Liver (tissue), 9 donors: ENCODE measurements around the gene GJD3. TPM values are rescaled to one million over a fixed set of nuclear protein-coding genes. Genes with fewer than 3 reads are reported as not detected.

Experiments used
- DNase-seq: peaks from one replicate; pipeline ENCODE4 v3.0.0-alpha.2; 2017; ENCODE audit warnings: low spot score
- H3K27ac ChIP-seq, 2 donors: one replicate each; pipeline ENCODE4 v1.7.0; 2013; ENCODE audit warnings: inconsistent platforms in 2 of 2, low read length in 2 of 2, control low read depth in 1 of 2, low read depth in 1 of 2, mild to moderate bottlenecking in 1 of 2
- H3K27me3 ChIP-seq, 4 donors: one replicate each; pipeline versions ENCODE4 v1.6.1 to v1.7.0; 2013; ENCODE audit warnings: low read length in 3 of 4, inconsistent platforms in 1 of 4, mild to moderate bottlenecking in 1 of 4, moderate library complexity in 1 of 4; ENCODE audit not compliant: control insufficient read depth in 4 of 4, insufficient read depth in 4 of 4
- H3K36me3 ChIP-seq, 4 donors: one replicate each; pipeline versions ENCODE4 v1.6.1 to v1.7.0; 2013; ENCODE audit warnings: low read length in 3 of 4, mild to moderate bottlenecking in 3 of 4, low read depth in 1 of 4, moderate library complexity in 1 of 4; ENCODE audit not compliant: control insufficient read depth in 4 of 4, insufficient read depth in 3 of 4
- H3K4me1 ChIP-seq, 4 donors: one replicate each; pipeline versions ENCODE4 v1.6.1 to v1.7.0; 2013; ENCODE audit warnings: low read length in 3 of 4, mild to moderate bottlenecking in 3 of 4, moderate library complexity in 1 of 4; ENCODE audit not compliant: control insufficient read depth in 4 of 4, insufficient read depth in 4 of 4
- H3K4me3 ChIP-seq, 3 donors: one replicate each; pipeline versions ENCODE4 v1.6.1 to v1.7.0; 2013; ENCODE audit warnings: low read length in 3 of 3, control low read depth in 1 of 3, low read depth in 1 of 3, mild to moderate bottlenecking in 1 of 3
- H3K9ac ChIP-seq, 2 donors: one replicate each; pipeline ENCODE4 v1.7.0; 2013; ENCODE audit warnings: low read length in 2 of 2, mild to moderate bottlenecking in 2 of 2, moderate library complexity in 2 of 2, control low read depth in 1 of 2, low read depth in 1 of 2
- H3K9me3 ChIP-seq, 4 donors: one replicate each; pipeline versions ENCODE4 v1.6.1 to v1.7.0; 2013; ENCODE audit warnings: low read length in 3 of 4; ENCODE audit not compliant: control insufficient read depth in 4 of 4
- EGR1 ChIP-seq, 2 donors: IDR thresholded peaks; 2 replicates each; pipeline ENCODE4 v1.6.1; 2016 to 2018; ENCODE audit warnings: antibody characterized with exemption in 2 of 2, low read depth in 2 of 2
- FOXA1 ChIP-seq: IDR thresholded peaks from 2 replicates; pipeline ENCODE4 v1.6.1; 2016; ENCODE audit warnings: antibody characterized with exemption
- GABPA ChIP-seq, 2 donors: IDR thresholded peaks in 1 of 2; conservative IDR thresholded peaks in 1 of 2; 2 replicates each; pipeline ENCODE4 v1.6.1; 2016; ENCODE audit warnings: antibody characterized with exemption in 2 of 2, mild to moderate bottlenecking in 1 of 2, moderate library complexity in 1 of 2
- HNF4A ChIP-seq, 2 donors: conservative IDR thresholded peaks; 2 replicates each; pipeline ENCODE4 v1.6.1; 2016; ENCODE audit warnings: antibody characterized with exemption in 2 of 2, mild to moderate bottlenecking in 2 of 2
- JUND ChIP-seq, 2 donors: IDR thresholded peaks; 2 replicates each; pipeline ENCODE4 v1.6.1; 2016; ENCODE audit warnings: antibody characterized with exemption in 2 of 2
- TAF1 ChIP-seq: conservative IDR thresholded peaks from 2 replicates; pipeline ENCODE4 v1.6.1; 2016; ENCODE audit warnings: antibody characterized with exemption, mild to moderate bottlenecking
- WGBS: extraction: QIAGEN DNeasy Blood & Tissue Kit; methylation state at CpG from one replicate; pipeline ENCODE4 v1.1.7; 2013; 5-methylcytosine and 5-hydroxymethylcytosine counted together
- polyA plus RNA-seq, 2 donors: library from polyadenylated mRNA; stranded (reverse) in 1 of 2; unstranded in 1 of 2; fragments of 200-250 nt in 1 of 2; fragments of >200 nt in 1 of 2; fragmentation: Nextera tagmentation in 1 of 2; extraction: Ambion mirVana in 1 of 2; gene quantifications; one replicate each; pipeline versions ENCODE4 v1.2.1 to v1.2.3, GENCODE V29; 2013 to 2015
- total RNA-seq, 2 donors: library from RNA; depleted of rRNA; stranded (reverse); fragments of >200 nt; gene quantifications; one replicate each; pipeline ENCODE4 v1.2.3, GENCODE V29; 2014
- TF ChIP-seq, protein P1 (sequence below): fragments of 150-350 bp; IDR thresholded peaks from 2 replicates; pipeline ENCODE4 v1.5.1; 2017; ENCODE audit warnings: improper control_type of control experiment, low read depth, low read length; ENCODE audit not compliant: missing input control
- TF ChIP-seq, protein P2 (sequence below): IDR thresholded peaks from 2 replicates; pipeline ENCODE4 v1.6.1; 2016; ENCODE audit warnings: antibody characterized with exemption, mild to moderate bottlenecking
- TF ChIP-seq, protein P3 (sequence below): IDR thresholded peaks from 2 replicates; pipeline ENCODE4 v1.6.1; 2016; ENCODE audit warnings: antibody characterized with exemption
- TF ChIP-seq, protein P4 (sequence below): IDR thresholded peaks from 2 replicates; pipeline ENCODE4 v1.6.1; 2016; ENCODE audit warnings: antibody characterized with exemption
- donor health status: healthy.
- donor health status: healthy.
- donor health status: healthy.
- donor health status: healthy.
- donor health status: healthy.

The GJD3 gene
- total and polyA plus RNA-seq, 4 donors = 0.47 to 0.59 (median 0.48) TPM; not detected in 1

DNA sequence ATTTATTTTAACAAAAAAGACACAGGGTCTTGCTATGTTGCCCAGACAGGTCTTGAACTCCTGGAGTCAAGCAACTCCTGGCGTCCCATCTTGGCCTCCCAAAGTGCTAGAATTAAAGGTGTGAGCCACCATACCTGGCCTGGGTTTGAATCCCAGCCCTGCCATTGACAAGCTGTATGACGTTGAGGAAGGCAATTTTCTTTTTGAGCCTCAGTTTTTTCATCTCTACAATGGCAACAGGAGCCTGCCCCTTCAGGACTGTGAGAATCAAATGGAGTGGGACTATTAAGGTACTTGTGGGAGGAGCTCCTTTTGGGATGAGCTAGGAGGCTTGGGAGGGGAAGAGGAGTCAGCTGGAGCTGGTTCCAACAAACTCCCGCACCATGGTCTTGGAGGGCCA lies 49.3 kb downstream of the GJD3 start:
- Histone ChIP-seq H3K36me3 (no peaks in the 10 kb centered on the region), H3K27me3 (no peaks in the 10 kb centered on the region), H3K4me1 (peaks cover 41 to 83% (median 72%) of the 10 kb centered on the region in 4 donors), H3K27ac (no peak overlapping the region), H3K9ac (no peak overlapping the region), H3K4me3 (no peak overlapping the region), H3K9me3 (no peaks in the 10 kb centered on the region)
- no peak for DNase-seq
- 93% methylated on average over 3 of the region's 3 CpGs for WGBS
- TF ChIP-seq, protein P1, sequence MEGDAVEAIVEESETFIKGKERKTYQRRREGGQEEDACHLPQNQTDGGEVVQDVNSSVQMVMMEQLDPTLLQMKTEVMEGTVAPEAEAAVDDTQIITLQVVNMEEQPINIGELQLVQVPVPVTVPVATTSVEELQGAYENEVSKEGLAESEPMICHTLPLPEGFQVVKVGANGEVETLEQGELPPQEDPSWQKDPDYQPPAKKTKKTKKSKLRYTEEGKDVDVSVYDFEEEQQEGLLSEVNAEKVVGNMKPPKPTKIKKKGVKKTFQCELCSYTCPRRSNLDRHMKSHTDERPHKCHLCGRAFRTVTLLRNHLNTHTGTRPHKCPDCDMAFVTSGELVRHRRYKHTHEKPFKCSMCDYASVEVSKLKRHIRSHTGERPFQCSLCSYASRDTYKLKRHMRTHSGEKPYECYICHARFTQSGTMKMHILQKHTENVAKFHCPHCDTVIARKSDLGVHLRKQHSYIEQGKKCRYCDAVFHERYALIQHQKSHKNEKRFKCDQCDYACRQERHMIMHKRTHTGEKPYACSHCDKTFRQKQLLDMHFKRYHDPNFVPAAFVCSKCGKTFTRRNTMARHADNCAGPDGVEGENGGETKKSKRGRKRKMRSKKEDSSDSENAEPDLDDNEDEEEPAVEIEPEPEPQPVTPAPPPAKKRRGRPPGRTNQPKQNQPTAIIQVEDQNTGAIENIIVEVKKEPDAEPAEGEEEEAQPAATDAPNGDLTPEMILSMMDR = no peak
- TF ChIP-seq, protein P2, sequence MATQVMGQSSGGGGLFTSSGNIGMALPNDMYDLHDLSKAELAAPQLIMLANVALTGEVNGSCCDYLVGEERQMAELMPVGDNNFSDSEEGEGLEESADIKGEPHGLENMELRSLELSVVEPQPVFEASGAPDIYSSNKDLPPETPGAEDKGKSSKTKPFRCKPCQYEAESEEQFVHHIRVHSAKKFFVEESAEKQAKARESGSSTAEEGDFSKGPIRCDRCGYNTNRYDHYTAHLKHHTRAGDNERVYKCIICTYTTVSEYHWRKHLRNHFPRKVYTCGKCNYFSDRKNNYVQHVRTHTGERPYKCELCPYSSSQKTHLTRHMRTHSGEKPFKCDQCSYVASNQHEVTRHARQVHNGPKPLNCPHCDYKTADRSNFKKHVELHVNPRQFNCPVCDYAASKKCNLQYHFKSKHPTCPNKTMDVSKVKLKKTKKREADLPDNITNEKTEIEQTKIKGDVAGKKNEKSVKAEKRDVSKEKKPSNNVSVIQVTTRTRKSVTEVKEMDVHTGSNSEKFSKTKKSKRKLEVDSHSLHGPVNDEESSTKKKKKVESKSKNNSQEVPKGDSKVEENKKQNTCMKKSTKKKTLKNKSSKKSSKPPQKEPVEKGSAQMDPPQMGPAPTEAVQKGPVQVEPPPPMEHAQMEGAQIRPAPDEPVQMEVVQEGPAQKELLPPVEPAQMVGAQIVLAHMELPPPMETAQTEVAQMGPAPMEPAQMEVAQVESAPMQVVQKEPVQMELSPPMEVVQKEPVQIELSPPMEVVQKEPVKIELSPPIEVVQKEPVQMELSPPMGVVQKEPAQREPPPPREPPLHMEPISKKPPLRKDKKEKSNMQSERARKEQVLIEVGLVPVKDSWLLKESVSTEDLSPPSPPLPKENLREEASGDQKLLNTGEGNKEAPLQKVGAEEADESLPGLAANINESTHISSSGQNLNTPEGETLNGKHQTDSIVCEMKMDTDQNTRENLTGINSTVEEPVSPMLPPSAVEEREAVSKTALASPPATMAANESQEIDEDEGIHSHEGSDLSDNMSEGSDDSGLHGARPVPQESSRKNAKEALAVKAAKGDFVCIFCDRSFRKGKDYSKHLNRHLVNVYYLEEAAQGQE = no peak
- no peak for TF ChIP-seq HNF4A (conservative IDR thresholded peaks at IDR 0.05)
- TF ChIP-seq TAF1 = no peak
- TF ChIP-seq FOXA1 = no peak
- no peak for TF ChIP-seq EGR1 (IDR thresholded peaks at IDR 0.05; ENCODE audit: low read depth in 2 of 2)
- TF ChIP-seq, protein P3, sequence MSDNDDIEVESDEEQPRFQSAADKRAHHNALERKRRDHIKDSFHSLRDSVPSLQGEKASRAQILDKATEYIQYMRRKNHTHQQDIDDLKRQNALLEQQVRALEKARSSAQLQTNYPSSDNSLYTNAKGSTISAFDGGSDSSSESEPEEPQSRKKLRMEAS = no peak
- TF ChIP-seq, protein P4, sequence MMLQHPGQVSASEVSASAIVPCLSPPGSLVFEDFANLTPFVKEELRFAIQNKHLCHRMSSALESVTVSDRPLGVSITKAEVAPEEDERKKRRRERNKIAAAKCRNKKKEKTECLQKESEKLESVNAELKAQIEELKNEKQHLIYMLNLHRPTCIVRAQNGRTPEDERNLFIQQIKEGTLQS = no peak
- no peak for TF ChIP-seq GABPA (IDR thresholded peaks at IDR 0.05 in 1 of 2, conservative IDR thresholded peaks at IDR 0.05 in 1 of 2)

GRCh38 chr17:40314584-40314956 lies 50.0 kb downstream of the GJD3 start:
- Histone ChIP-seq H3K27ac (peak overlapping the region in 1 of 2 donors; percentile 19), H3K4me1 (peaks cover 42 to 84% (median 73%) of the 10 kb centered on the region in 4 donors), H3K36me3 (no peaks in the 10 kb centered on the region), H3K9me3 (no peaks in the 10 kb centered on the region), H3K4me3 (no peak overlapping the region), H3K9ac (no peak overlapping the region), H3K27me3 (no peaks in the 10 kb centered on the region)
- TF ChIP-seq, protein P3 = no peak
- TF ChIP-seq JUND (IDR thresholded peaks at IDR 0.05) = peak; percentile 79 to 96
- WGBS = 34% methylated on average over 3 of the region's 3 CpGs
- no peak for DNase-seq
